Metanephros (tissue), 2 donors: ENCODE results near the gene DLGAP4. TPM values are rescaled to one million over a fixed set of nuclear protein-coding genes. Genes with fewer than 3 reads are reported as not detected.

ENCODE experiments used
- small RNA-seq: library from RNA; depleted of rRNA; stranded (forward); fragments of <200 nt; gene quantifications from one replicate; pipeline ENCODE3, GENCODE V24; 2014; ENCODE audit warnings: low replicate concordance
- total RNA-seq: library from RNA; depleted of rRNA; stranded (reverse); fragments of >200 nt; gene quantifications from one replicate; pipeline ENCODE4 v1.2.3, GENCODE V29; 2014

The DLGAP4 gene
- 39.0 TPM for total RNA-seq

DNA sequence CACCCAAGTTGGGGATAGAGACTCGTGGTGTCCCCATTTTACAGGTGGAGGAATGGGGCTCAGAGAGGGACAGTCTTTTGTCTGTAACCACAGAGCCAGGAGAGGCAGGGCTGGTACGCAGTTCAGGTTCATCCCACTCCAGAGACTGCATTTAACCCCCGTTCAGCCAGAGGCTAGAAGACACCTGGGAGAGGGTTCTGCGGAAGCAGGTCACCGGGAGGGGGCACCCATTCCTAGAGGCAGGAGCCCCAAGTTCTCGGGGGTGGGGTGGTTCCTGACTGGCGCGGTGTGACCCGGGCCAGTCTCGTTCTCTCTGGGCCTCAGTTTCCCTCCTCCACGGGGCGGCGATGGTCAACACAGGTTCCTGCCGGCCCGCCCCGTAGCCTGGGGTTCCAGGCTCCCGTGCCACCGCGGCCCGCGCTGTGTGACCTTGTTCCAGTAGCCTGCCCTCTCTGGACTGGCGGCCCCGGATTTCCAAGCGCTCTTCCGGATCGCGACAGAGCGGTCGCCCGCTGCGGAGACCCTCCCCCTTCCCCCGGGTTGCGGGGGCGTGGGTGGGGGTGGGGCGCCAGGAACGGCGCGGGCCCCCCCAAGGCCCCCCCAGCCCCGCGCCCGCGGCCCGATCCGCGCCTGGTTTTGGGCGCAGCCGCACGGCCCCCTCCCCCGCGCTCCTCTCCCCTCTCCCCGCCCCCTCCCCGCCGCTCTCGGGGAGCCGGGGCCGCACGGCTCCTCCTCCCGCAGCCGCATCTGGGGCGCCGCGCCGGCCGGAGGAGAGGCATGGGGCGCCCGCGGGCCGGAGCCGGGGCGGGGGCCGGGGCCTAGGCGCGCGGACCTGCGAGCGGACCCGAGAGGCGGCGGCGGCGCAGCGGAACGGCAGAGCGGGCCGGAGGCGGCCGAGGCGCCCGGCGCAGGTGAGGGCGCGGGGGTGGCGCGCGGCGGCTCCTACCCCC is at the start of gene DLGAP4:
DLGAP4 (plus strand) TSS at position 738 of the 950 bp plus-strand sequence. CDS start 125,379 bp downstream, outside the sequence.

GRCh38 chr20:36541227-36541767 is 235.2 kb downstream of the DLGAP4 start, which contains the start of gene MYL9:
Gene MYL9 (plus strand): TSS chr20:36541519. CDS start chr20:36544885, 3,366 bp downstream.

DNA sequence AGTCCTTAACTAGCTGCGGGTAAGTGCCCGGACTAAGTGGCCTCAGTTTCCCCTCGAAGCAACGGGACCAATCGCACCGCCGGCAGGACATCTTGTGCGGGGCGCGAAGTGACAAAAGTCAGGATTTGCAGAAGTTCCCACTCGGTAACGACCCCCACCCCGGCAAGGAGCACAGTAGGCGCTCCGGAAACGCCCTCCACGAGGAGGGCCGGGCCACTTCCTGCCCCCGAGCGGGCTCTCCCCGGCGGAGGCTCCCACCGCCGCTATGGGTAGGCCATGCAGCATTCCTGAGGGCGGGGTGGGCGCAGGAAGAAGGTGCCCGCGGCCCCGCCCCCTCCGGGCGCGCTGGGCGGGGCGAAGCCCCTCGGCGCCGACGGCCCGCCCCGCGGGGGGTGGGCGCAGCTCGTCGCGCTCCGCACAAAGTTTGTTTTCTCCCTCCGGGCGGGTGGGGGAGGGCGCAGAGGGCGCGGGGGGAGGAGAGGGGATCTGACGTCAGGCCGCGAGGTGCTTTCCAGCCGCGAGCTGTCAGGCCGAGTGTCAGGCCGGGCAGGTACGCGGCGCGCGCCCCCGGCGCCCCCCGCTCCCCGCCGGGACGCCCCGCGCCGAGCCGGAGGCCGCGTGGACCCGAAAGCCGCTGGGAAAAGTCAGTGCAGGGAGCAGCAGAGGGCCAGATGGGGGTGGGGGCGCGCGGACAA is 267.1 kb downstream of the DLGAP4 start, which contains the start of gene TGIF2:
TGIF2 (plus strand) TSS at position 495 of the 695 bp plus-strand sequence. CDS start 5,178 bp downstream, outside the sequence.

Small RNAs within 50 kb of the gene (small RNA-seq; reads per million reads assigned to genes)
- gene RF00017 = not detected

Other genes with a start within 250 kb of the DLGAP4 start
- gene EPB41L1, start 151.6 kb upstream of the DLGAP4 start, total RNA-seq = 91.2 TPM
- 36.3 TPM for gene AAR2, start 69.9 kb upstream of the DLGAP4 start, total RNA-seq
- 19.2 TPM for gene MYL9, start 235.2 kb downstream of the DLGAP4 start, total RNA-seq